Measurements from ENCODE around the gene TBC1D3D.
"Not testable (repeated sequence)": the region's sequence is repeated elsewhere in the genome, so short reads cannot be mapped to it uniquely, and the experiment has no call there.

Gene TBC1D3D

GRCh38 chr17:38003676-38004075 is at the start of gene TBC1D3D:
Gene TBC1D3D (plus strand): TSS chr17:38003976. CDS start chr17:38005561, 1,585 bp downstream.
- not testable (repeated sequence) for DNase-seq (ENCODE audit: low spot score)

GRCh38 chr17:37988960-37989359 is 14.8 kb upstream of the TBC1D3D start, which contains the start of gene TBC1D3L:
Gene TBC1D3L (minus strand): TSS chr17:37989060. CDS start chr17:37987520, 1,540 bp downstream.
- DNase-seq (ENCODE audit: low spot score), result not testable (repeated sequence)
